NCI-H2196 treated with DMSO at 0.1 percent for 48 hours (cell line): ENCODE measurements around the gene MTARC1.

Experiments used
- DNase-seq: peaks from one replicate; lab custom pipeline; 2025; ENCODE audit not compliant: unreplicated experiment; lab: John Stamatoyannopoulos, UW

The MTARC1 gene

GRCh38 chr1:220803401-220804201, 16.9 kb downstream of the MTARC1 start:
- no peak for DNase-seq

GRCh38 chr1:220804202-220804586, 17.5 kb downstream of the MTARC1 start:
- no peak for DNase-seq

GRCh38 chr1:220806408-220806807, 19.7 kb downstream of the MTARC1 start:
- no peak for DNase-seq

GRCh38 chr1:220807726-220808125, 21.0 kb downstream of the MTARC1 start:
- no peak for DNase-seq

- DNase-seq, result no peak
Measured at GRCh38 chr1:220808345-220809186, 21.9 kb downstream of the MTARC1 start.

- no peak for DNase-seq
Measured at GRCh38 chr1:220809187-220809550, 22.5 kb downstream of the MTARC1 start.

- no peak for DNase-seq
Measured at GRCh38 chr1:220809704-220810103, 23.0 kb downstream of the MTARC1 start.

- DNase-seq, result no peak
Measured at GRCh38 chr1:220810179-220810653, 23.5 kb downstream of the MTARC1 start.

GRCh38 chr1:220810963-220811362, 24.2 kb downstream of the MTARC1 start:
- DNase-seq, result no peak

GRCh38 chr1:220811695-220812094, 25.0 kb downstream of the MTARC1 start:
- no peak for DNase-seq

GRCh38 chr1:220812308-220812707, 25.6 kb downstream of the MTARC1 start:
- DNase-seq, result no peak

- DNase-seq, result no peak
Measured at GRCh38 chr1:220813013-220813412, 26.3 kb downstream of the MTARC1 start.

GRCh38 chr1:220815409-220815808, 28.7 kb downstream of the MTARC1 start:
- DNase-seq, result no peak

GRCh38 chr1:220817907-220818306, 31.2 kb downstream of the MTARC1 start:
- DNase-seq, result no peak

GRCh38 chr1:220818421-220819173, 31.9 kb downstream of the MTARC1 start:
- DNase-seq, result no peak

- DNase-seq, result no peak
Measured at GRCh38 chr1:220819467-220820026, 32.8 kb downstream of the MTARC1 start.

- no peak for DNase-seq
Measured at GRCh38 chr1:220824031-220824989, 37.6 kb downstream of the MTARC1 start.

GRCh38 chr1:220825819-220826551, 39.3 kb downstream of the MTARC1 start:
- DNase-seq, result no peak

GRCh38 chr1:220826729-220827128, 40.0 kb downstream of the MTARC1 start:
- DNase-seq, result no peak
